ENCODE measurements around the gene GIN1.
"Not testable (repeated sequence)": the region's sequence is repeated elsewhere in the genome, so short reads cannot be mapped to it uniquely, and the experiment has no call there.

GIN1 gene

DNA sequence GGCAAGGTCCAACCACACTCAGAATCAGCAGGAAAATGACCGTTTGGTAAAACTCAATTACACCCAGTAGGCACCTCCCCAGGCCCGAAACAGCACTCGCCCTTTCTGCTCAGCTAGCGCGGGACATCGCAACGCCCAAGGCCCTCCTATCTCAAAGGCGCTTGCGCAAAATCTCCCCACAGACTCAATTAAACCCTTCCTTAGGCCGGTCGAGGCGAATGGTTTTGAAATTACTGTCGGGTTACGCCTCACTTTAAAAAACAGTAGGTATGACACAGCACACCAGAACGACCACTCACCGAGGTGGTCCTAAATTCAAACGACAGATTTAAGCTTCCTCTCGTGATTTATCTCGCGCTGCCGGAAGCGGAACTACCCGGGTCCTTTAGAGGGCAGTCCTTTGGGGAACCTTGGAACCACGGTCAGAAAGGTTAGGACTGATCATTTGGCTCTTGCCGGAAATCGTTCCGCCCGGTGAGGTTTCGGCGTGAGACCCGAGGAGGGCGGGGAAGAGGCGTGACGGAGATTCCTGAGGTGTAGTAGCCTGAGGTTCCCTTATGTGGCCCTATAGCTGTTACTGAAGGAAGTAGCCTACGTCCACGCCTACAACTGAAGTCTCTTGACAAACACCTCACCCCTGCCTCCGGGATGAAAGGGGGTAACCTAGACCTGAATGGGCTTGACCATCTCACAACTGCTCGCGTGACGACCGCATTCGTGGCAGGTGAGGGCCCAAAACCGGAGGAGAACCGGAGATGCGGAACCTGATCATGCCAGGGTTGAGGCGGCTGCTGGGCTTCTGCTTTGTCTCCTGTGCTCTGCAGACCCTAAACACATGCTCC is at the start of gene GIN1, which contains the start of gene PPIP5K2:
Gene GIN1, minus strand, starts transcription at position 374 of the 842 bp plus-strand sequence. CDS start 11,431 bp downstream, outside the sequence.
Gene PPIP5K2, plus strand, starts transcription at position 537 of the 842 bp plus-strand sequence. CDS start 9,289 bp downstream, outside the sequence.
- ATAC-seq (peak; percentile 96), DNase-seq (peak; percentile 95)

DNA sequence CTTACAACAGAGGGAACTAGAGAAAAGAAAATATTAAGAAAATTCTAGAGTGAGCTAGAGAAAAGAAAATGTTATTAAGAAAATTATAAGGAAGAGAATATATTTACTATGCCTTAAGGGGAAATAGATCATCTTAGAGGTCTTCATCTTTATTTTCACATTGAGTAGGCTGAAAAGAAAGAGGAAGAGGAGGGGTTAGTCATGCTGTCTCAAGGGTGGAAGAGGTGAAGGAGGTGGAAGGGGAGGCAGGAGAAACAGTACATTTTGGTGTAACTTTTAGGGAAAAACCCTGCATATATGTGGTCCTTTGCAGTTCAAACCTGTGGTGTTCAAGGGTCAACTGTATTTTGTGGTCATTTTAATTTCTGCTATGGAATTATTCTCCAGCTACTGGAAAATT is 46.8 kb upstream of the GIN1 start:
- DNase-seq, result no peak
- ATAC-seq, result no peak

- DNase-seq, result no peak
- no peak for ATAC-seq
Observed at GRCh38 chr5:103151156-103151555, 31.2 kb upstream of the GIN1 start.

GRCh38 chr5:103148213-103148612 is 28.3 kb upstream of the GIN1 start:
- DNase-seq (no peak), ATAC-seq (no peak)

- ATAC-seq (no peak), DNase-seq (no peak)
Observed at GRCh38 chr5:103145196-103145595, 25.3 kb upstream of the GIN1 start.

GRCh38 chr5:103142132-103142531 is 22.2 kb upstream of the GIN1 start:
- not testable (repeated sequence) for ATAC-seq, DNase-seq

GRCh38 chr5:103139264-103139865 is 19.4 kb upstream of the GIN1 start:
- DNase-seq (peak; percentile 79), ATAC-seq (peak; percentile 89)

DNA sequence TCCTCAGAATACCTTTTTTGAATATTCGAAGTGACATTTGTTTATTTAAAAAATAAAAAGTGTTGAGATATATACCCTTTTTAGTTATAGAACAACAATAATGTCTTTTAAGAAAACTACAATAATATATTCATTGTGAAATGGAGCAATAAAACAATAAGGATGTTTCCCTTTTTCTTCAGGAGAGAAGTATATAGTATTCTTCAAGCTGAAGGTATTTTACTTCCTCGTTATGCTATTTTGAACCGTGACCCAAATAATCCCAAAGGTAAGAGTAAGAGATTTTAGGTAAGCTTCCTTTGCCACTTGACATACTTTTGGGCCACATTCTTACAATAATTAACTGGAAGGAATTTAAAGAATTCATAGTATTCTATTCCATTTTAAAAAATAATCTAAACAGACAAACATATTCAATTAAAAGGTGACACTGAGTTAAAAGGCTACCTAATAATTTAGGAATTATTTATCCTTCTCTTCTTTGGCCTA is 18.3 kb upstream of the GIN1 start:
- ATAC-seq, result no peak
- no peak for DNase-seq

GRCh38 chr5:103135461-103135860 is 15.5 kb upstream of the GIN1 start:
- ATAC-seq (no peak), DNase-seq (no peak)

DNA sequence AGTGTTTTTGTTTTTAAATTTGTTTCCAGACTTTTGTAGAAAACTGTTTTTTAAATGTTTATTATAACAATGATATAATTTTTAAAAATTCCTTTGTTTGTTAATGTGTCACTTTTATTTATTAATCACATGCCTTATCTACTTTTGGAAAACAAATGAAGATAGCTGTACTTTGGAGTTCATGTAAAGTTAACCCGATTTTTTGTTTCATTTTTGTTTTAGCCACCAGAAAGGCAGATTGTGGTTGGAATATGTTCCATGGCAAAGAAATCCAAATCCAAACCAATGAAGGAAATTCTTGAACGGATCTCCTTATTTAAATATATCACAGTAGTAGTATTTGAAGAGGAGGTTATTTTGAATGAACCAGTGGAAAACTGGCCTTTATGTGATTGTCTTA is 13.3 kb upstream of the GIN1 start:
- no peak for DNase-seq
- no peak for ATAC-seq

DNA sequence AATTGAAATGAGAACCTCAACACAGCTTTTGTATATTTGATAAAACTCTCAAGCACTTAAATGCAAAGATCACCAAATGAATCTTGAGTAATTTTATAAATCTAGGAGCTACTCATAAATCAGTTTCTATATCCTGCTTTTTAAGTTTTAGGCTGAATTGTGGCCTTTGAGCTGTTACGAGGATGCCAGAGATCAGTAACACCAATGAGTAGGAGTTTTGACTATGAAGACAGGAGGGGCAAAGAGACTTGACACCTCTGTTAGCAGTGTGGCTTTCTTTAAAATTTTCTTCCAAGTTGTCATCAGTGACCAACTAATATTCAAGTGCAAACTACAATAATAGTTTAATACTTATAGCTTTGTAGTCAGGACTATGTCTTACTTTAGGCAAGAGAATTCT is 12.7 kb upstream of the GIN1 start:
- ATAC-seq (no peak), DNase-seq (no peak)

DNA sequence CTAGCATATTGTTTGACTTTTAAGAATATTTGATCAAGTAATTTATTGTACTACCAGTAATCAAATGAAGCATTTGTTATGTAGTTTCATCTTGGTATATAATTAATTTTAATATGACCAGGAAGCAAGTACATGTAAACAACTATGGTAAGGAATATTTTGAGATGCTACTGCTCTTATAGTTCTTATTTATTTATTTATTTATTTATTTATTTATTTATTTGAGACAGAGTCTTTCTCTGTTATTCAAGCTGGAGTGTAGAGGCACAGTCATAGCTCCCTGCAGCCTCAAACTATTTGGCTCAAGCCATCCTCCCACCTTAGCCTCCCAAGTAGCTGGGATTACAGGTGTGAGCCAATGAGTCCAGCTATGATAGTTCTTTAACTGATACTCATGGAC is 8.3 kb upstream of the GIN1 start:
- no peak for DNase-seq
- no peak for ATAC-seq

- DNase-seq (no peak), ATAC-seq (no peak)
Observed at GRCh38 chr5:103127292-103127817, 7.4 kb upstream of the GIN1 start.

GRCh38 chr5:103126557-103126956 is 6.6 kb upstream of the GIN1 start:
- DNase-seq, result no peak
- ATAC-seq, result no peak

- DNase-seq, result no peak
- no peak for ATAC-seq
Observed at GRCh38 chr5:103122242-103122641, 2.3 kb upstream of the GIN1 start.

DNA sequence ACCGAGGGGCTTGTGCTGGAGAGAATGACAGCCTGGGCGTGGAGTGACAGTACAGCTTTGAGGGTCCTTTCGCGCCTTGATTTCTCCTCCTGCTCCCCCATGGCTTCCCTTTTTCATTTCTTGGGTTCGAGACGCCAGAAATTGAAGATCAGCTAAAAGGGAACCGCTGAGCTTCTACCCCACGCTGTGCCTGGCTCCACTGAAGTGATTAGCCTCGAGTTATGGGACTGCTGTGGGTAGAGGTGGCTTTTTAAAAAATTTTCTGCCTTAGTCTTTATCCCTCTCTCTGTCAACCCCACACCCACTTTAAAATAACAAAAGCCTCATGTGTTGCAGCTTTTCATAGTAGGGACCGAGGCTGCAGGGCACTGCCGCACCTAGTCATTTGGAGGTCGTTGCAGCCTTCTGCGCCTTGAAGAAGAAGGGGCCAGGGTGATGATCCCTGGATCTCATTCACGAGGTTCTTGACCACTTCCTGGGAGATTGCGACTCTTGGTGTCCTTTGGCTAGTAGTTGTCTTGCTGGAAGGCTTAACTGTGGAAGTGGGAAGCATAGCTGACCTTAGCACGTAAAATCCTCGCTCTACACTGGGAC is 766 bp upstream of the GIN1 start:
- peak; percentile 10 for DNase-seq
- ATAC-seq, result no peak

DNA sequence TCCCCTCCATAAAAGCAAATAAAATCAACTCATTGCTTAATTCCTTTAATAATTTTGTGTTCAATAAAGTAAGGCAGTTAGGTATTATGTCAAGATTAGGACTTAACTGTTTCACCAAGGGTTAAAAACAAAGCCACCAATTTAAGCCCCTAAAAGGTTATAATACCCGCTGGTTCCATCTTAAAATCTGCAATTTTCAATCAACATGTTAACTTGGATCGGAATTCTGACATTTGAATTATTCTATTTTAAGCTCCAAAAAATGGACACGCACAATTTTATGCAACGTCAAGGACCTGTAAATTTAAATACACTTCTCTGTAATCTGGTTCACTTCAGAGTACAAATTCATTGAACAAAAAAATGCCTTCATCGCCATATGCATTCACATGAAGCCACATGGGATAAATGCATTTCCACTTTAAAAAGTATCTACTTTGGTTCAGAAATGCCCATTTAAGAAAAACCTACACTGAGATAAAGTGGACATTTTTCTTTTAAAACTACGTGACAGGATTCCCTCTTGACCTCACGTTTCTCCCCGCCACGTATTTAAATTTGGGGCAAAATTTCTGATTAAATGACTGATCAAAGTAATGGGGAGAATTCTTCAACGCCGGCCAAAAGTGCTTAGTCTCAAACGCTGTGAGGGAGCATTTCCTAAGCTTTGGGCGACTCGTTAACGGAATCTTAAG is 721 bp downstream of the GIN1 start:
- DNase-seq, result no peak
- ATAC-seq, result no peak

GRCh38 chr5:103117471-103117991 is 2.4 kb downstream of the GIN1 start:
- ATAC-seq (no peak), DNase-seq (no peak)

GRCh38 chr5:103114440-103114839 is 5.5 kb downstream of the GIN1 start:
- DNase-seq, result no peak
- ATAC-seq, result no peak

- ATAC-seq, result no peak
- DNase-seq, result no peak
Observed at GRCh38 chr5:103112910-103113309, 7.0 kb downstream of the GIN1 start.

DNA sequence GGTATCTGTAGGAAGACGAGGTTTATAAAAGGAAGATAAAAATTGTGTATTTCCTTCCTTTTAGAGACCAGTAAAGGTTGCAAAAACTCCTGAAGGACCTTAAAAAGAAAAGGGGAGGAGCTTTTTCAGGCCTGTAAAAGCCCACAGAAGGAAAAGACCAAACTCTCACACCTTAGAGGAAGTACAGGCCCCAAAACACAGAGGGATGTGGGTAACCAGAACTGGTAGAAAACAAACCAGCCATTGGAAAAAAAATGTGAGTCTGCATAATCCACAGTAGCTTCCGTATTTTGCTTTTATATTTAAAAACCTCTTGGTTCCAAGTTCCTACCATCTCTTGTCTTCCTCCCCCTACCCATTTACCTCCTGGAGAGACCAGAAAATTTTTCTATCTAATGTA is 8.5 kb downstream of the GIN1 start:
- DNase-seq (peak; percentile 12), ATAC-seq (peak; percentile 71)

- DNase-seq (no peak), ATAC-seq (no peak)
Observed at GRCh38 chr5:103110403-103110802, 9.5 kb downstream of the GIN1 start.
